ENCODE results near the gene CC2D1B. TPM values are rescaled to one million over a fixed set of nuclear protein-coding genes. Genes with fewer than 3 reads are reported as not detected.

Gene CC2D1B
- total and polyA plus RNA-seq, 9 of the 15 experiments (the other 6 are each of a cell fraction or from before 2014, with no cell fraction given): 1.2 to 33.6 (median 25.5) TPM

- TF ChIP-seq ZNF639 (CRISPR knock-in tag; conservative IDR thresholded peaks at IDR 0.05 in 1 of 2, IDR thresholded peaks at IDR 0.05 in 1 of 2): no peak; a peak in 1 of 4 replicates
- no peak for TF ChIP-seq RFX1 (IDR thresholded peaks at IDR 0.05)
- no peak for TF ChIP-seq MTF1 (CRISPR knock-in tag; IDR thresholded peaks at IDR 0.05; ENCODE audit: borderline replicate concordance)
- TF ChIP-seq BRF1 (IDR thresholded peaks at IDR 0.05; ENCODE audit: borderline replicate concordance, extremely low read depth, insufficient read length): no peak
- peak; percentile 51 for TF ChIP-seq ZBTB33 (CRISPR knock-in tag; IDR thresholded peaks at IDR 0.05)
- peak; percentile 76; the same call in 1 of the 2 replicates for TF ChIP-seq TFAP4 (CRISPR knock-in tag; IDR thresholded peaks at IDR 0.05; ENCODE audit: borderline replicate concordance)
- no peak for TF ChIP-seq MAFG (tag; conservative IDR thresholded peaks at IDR 0.05)
- TF ChIP-seq SREBF1 (IDR thresholded peaks at IDR 0.05; ENCODE audit: borderline replicate concordance, low read depth, low read length): no peak
- TF ChIP-seq NFE2 (IDR thresholded peaks at IDR 0.05; ENCODE audit: low read depth): no peak
- TF ChIP-seq ZNF23 (CRISPR knock-in tag; IDR thresholded peaks at IDR 0.05): no peak
- TF ChIP-seq SRSF7 (optimal IDR thresholded peaks at IDR 0.05; ENCODE audit: low read depth, low read length): no peak
- no peak for TF ChIP-seq STAT5A (IDR thresholded peaks at IDR 0.05; ENCODE audit: borderline replicate concordance, low read length)
- TF ChIP-seq SNRNP70 (optimal IDR thresholded peaks at IDR 0.05; ENCODE audit: low read depth, low read length): no peak
- TF ChIP-seq ZBTB49 (CRISPR knock-in tag; IDR thresholded peaks at IDR 0.05; ENCODE audit: borderline replicate concordance): no peak; the same call in 1 of the 2 replicates
- 0 out of 4 replicates have a peak, but pooled peaks of 1 of the 2 experiments have one; percentile 25 for TF ChIP-seq ZMIZ1 (IDR thresholded peaks at IDR 0.05; ENCODE audit: low read depth in 2 of 2, low read length in 2 of 2)
Observed at GRCh38 chr1:52404116-52404974, 38.3 kb upstream of the CC2D1B start, which contains the start of the genes ORC1 and PRPF38A (continued).
